HT-29 (cell line): ENCODE results near the gene TRUB1. TPM values are rescaled to one million over a fixed set of nuclear protein-coding genes. Genes with fewer than 3 reads are reported as not detected.
"Not testable (repeated sequence)": the region's sequence is repeated elsewhere in the genome, so short reads cannot be mapped to it uniquely, and the experiment has no call there.

Source experiments
- DNase-seq: peaks from one replicate; pipeline ENCODE4 v3.0.0-alpha.2; 2015; ENCODE audit warnings: low spot score
- total RNA-seq: library from RNA; depleted of rRNA; stranded (reverse); fragments of >200 nt; shearing (Covaris generic); gene quantifications from 2 replicates; pipeline ENCODE4 v1.2.3, GENCODE V29; 2014; rRNA removed

Gene TRUB1
- total RNA-seq = 16.8 and 23.5 TPM in 2 replicates

GRCh38 chr10:114937962-114938855, at the start of gene TRUB1:
TSS of gene TRUB1 (plus strand) at chr10:114938195. CDS start at chr10:114938254, 59 bp downstream.
- DNase-seq = peak; percentile 92

DNA sequence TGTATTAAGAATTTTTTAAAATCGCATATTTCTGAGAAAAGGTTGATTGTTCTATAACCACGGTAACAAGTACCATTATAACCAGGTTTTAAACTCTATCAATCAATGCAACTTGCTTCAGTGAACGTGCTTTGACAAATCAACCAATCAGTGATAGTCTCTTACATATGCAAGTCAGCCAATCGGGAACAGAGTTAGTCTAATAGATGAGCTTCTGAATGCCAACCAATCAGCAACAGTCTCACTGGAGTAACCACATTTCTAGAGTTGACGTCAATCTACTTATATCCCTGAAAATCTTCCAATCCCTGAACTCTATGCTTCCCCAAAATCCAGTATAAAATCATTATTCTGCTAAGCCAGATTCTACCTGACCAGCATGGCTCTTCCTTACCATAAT, 44.7 kb upstream of the TRUB1 start:
- no peak for DNase-seq

GRCh38 chr10:114894911-114895310, 43.1 kb upstream of the TRUB1 start:
- no peak for DNase-seq

DNA sequence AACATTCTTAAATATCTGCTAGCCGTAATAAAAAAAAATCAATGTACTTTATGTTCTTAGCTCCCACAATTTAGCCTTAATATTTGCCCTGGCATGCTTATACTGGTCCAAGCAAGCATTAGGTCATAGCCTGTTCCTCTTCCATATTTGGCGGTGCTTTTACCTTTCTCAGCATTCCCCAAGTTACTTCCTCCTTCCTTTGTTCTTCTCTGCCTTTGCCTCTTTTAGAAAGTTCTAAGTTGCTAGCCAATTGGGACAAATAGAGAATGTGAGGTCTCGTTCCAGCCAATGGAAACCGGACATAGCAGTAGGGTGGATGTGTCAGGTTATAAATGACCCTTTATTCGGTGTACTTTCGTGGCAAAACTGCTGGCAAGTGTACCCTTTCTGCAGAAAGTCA, 41.0 kb upstream of the TRUB1 start:
- not testable (repeated sequence) for DNase-seq

DNA sequence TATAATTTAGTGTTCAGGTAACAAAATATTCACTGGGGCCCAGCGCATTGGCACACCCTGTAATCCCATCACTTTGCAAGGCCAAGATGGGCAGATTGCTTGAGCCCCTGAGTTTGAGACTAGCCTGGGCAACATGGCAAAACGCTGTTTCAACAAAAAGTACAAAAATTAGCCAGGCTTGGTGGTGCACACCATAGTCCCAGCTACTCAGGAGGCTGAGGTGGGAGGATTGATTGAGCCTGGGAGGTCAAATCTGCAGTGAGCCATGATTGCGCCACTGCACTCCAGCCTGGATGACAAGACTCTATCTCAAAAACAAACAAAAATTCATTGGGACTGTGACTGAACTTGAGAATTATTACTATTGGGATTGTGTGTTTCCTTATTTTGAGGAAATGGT, 40.4 kb upstream of the TRUB1 start:
- DNase-seq = no peak

DNA sequence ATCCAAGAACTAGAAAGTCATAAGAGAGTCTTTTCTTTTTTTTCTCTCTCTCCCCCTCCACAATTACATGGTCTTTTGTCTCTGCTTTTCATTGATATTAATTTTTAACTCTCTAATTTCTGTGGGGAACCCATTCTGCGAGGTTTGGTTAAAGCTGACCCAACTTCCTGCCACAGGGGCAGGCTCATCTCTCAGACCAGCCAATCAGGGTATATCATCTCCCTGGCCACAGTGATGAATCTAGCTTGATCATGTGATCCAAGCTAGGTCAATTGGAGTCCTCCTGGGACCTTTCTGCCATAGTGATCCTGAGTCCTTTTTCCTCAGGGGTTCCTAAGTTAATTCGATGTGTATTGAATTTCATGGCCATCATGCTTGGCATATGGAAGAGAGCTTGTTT, 38.0 kb upstream of the TRUB1 start:
- no peak for DNase-seq

DNA sequence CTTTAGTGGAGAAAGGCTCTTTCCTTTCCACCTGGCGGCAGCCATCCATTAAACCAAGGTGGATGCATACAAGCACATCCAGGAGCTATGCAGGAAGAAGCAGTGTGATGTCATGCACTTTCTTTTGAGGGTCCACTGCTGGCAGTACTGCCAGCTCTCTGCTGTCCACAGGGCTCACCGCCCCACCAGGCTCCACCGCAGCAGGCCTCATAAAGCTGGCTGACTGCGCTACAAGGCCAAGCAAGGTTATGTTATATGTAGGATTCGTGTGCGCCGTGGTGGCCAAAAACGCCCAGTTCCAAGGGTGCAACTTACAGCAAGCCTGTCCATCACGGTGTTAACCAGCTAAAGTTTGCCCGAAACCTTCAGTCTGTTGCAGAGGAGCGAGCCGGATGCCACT, 37.3 kb upstream of the TRUB1 start:
- DNase-seq = no peak

DNA sequence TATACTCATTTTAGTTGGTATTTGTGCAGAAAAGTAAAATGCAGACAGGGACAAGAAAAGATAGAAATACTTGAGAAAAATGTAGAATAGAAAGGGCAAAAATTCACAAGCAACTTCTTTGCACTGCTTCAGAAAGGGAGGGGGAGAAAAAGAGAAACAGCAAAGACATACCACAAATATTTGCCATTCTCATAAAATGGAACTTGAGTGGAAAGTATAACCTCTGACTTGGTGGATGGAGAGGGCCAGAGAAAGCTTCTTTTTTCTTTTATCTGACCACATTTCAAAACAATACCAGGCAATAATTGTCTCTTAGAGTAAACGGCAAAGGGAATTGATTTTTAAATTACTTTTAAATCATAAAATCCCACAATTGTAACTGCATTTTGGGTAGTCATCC, 35.8 kb upstream of the TRUB1 start:
- no peak for DNase-seq

DNA sequence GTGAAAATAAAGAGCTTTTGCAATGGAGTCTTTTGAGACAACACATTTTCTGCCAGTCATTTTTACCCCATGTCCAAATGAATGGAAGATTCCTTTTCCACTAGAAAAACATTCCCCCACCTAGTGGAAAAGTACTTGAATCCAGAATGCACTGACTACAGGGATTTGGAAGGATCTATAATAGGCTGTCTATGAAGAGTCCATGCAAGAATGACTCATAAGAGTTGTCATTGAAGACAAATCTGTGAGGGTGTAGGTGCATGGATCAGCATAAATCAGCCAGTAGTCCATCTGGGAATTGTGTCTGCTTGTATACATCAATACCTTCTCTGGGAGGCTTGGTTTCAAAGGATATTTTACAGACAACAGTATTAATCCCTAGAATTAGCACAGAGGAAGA, 32.5 kb upstream of the TRUB1 start:
- DNase-seq = peak; percentile 19

GRCh38 chr10:114906981-114907380, 31.0 kb upstream of the TRUB1 start:
- DNase-seq = no peak

GRCh38 chr10:114908896-114909295, 29.1 kb upstream of the TRUB1 start:
- DNase-seq = no peak

- DNase-seq = no peak
Measured at GRCh38 chr10:114911052-114911711, 26.8 kb upstream of the TRUB1 start.

- no peak for DNase-seq
Measured at GRCh38 chr10:114911801-114912469, 26.1 kb upstream of the TRUB1 start.

GRCh38 chr10:114912470-114912859, 25.5 kb upstream of the TRUB1 start:
- DNase-seq = no peak

DNA sequence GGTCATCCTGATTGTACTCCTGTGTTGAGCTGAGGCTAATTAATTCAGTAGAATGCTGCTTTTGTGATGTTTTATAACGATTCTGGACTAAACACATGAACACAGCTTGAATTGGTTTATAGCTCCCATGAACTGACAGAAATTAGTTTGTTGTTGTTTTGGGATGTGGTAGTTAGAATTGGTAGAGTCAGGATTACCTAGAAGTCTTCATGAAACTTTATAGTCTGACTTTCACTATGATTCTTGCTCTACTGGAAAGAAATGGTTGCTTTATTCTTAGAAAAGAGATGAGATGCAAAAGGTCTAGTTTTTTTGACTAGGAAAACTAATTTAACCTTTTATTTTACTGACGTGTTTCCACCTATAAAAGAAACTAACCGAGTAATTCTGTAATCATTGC, 23.4 kb upstream of the TRUB1 start:
- DNase-seq = no peak

GRCh38 chr10:114915294-114915693, 22.7 kb upstream of the TRUB1 start:
- DNase-seq = peak; percentile 43

DNA sequence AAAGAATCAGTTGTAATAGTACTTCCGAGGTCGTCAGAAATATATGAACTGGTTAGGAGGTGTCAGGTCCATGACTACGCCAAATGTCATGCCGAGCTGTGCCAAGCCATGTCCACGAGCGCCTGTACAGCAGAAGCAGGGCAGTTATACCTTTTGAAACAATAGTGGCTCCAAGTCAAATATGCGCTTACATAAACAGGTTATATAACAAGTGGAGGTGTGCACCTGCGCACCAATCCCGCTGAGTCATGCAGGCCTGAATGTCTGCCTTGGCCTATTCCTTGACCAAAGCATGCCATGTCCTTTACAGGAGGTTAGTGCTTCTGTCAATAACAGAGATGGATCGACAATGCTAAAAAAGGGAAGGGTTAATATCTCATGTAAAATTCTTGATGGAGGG, 21.3 kb upstream of the TRUB1 start:
- DNase-seq = no peak

GRCh38 chr10:114917459-114917858, 20.5 kb upstream of the TRUB1 start:
- DNase-seq = no peak

GRCh38 chr10:114917927-114918672, 19.9 kb upstream of the TRUB1 start:
- DNase-seq = peak; percentile 22

DNA sequence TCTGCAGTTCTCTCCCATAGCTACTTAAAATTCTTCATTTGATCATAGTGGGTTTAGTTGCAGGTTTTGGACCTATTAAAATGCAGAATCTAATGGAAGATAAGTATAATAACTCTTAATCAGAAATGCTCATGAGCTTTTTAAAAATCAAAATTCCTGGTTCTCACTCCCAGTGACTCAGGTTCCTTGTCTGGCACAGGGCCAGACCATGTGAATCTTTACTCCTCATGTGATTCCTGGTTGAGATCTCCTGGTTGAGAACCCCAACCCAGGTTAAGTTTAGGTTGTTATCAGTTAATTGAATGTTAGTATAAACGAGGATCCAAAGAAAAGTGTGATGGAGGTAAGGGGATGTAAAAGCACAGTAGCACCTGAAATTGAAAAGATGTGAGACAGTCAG, 17.5 kb upstream of the TRUB1 start:
- no peak for DNase-seq

DNA sequence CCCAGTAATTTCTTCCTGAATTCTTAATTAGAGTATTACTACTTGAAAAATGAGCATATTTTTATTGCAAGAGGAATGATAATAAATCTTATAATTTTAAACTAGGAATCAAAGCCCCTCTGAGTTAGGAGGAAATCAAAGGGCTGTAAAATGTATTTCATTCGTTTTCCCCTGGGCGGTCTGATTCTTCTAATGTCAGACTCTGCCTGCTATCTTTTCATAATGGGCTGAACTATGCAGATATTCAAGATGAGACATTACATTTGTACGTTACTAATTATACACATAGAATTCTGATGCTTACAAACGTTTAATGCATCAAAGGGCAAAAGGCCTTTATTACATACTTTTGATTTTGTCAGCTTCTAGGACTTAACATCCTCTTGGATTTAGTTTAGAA, 16.0 kb upstream of the TRUB1 start:
- DNase-seq = no peak

- no peak for DNase-seq
Measured at GRCh38 chr10:114923551-114923950, 14.4 kb upstream of the TRUB1 start.
